CD4-positive, alpha-beta T cell treated with Interleukin-15 for 4 hours (primary cell): ENCODE results near the gene SLC7A5.
"Not testable (repeated sequence)": the region's sequence is repeated elsewhere in the genome, so short reads cannot be mapped to it uniquely, and the experiment has no call there.

Source experiments
- DNase-seq: peaks from one replicate; pipeline ENCODE4 v3.0.0-alpha.2; 2020; ENCODE audit warnings: low spot score

The SLC7A5 gene

GRCh38 chr16:87791295-87792204 is 77.8 kb downstream of the SLC7A5 start:
- no peak for DNase-seq

- DNase-seq: no peak
These were observed 78.8 kb downstream of the SLC7A5 start for GRCh38 chr16:87790292-87791100.

GRCh38 chr16:87789437-87790291 is 79.6 kb downstream of the SLC7A5 start:
- DNase-seq: no peak

DNA sequence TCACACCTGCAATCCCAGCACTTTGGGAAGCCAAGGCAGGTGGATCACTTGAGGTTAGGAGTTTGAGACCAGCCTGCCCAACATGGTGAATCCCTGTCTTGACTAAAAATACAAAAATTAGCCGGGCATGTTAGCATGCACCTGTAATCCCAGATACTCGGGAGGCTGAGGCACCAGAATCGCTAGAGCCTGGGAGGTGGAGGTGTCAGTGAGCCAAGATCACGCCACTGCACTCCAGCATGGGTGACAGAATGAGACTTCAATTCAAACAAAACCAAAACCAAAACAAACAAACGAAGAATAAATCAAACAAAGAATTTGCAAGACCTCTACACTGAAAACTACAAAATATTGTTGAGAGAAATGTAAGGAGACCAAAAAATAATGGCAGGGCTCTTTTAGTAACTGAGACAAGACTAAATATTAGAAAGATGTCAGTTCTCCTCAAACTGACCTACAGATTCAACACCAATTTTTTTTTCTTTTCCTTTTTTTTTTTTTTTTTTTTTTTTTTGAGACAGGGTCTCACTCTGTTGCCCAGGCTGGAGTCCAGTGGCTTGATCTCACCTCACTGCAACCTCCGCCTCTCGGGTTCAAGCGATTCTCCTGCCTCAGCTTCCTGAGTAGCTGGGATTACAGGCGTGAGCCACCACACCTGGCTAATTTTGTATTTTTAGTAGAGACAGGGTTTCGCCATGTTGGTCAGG is 80.4 kb downstream of the SLC7A5 start:
- not testable (repeated sequence) for DNase-seq

DNA sequence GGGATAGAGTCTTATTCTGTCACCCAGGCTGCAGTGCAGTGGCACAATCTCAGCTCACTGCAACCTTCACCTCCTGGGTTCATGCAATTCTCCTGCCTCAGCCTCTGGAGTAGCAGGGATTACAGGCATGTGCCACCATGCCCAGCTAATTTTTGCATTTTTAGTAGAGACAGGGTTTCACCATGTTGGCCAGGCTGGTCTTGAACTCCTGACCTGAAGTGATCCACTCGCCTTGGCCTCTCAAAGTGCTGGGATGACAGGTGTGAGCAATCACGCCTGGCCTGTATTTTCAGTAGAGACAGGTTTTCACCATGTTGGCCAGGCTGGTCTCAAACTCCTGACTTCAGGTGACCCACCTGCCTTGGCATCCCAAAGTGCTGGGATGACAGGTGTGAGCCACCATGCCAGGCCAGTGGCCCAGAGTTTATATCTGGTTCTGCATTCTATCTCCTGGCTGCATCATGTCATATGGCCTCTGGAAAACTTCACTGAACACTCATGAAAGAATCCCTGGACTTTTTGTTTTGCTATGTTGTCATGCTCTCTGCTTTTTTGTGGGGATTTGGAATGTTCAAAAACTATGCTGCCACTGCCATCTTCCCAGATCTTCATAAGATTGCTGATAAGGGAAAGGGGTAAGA is 81.7 kb downstream of the SLC7A5 start:
- DNase-seq: not testable (repeated sequence)

DNA sequence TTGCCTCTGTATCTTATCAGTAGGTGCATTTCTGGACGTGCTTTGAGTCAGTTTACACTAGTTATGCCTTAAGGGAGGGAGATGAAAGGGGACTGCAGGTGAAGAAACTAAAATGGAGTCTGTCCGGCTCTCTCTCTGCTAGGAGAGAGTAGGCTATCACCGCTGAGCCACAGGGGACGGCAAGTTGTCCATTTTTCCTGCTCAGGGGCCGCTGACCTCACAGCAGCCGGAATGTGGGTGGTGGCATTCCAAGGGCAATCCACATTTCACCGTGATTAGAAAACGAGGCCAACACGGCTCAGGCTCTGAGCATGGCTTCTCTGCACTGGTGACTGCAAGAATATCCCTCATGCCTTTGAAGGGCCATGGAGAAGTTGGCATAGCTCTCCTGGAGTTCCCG is 84.5 kb downstream of the SLC7A5 start:
- no peak for DNase-seq

GRCh38 chr16:87782033-87782432 is 87.3 kb downstream of the SLC7A5 start:
- no peak for DNase-seq

DNA sequence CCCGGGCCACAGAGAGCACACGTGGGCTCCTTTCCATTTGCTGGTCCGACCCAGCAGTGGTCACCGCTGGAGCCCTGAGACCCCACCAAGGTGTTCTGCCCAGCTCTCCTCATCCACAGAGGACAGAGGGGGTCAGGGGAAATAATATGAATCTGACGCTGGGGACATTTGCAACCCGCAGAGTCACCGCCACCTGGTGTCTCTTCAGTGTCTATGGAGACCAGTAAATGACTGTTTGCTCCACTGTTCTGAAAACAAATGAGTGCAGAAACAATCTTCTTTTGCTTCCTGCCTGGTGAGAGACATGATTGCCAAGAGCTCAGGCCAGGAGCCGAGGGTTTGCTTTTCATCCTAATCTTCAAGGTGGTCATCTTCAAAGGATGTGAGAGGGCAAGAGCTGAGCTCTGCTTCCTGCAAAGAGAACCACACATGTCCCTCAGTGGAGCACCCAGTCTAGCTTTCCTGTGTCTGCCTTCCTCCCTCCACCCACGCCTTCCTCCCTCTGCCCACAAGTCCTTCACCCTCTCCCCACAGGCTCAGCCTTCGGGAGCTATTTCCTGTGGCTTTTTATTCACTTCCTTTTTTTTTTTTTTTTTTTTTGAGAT is 88.8 kb downstream of the SLC7A5 start:
- DNase-seq: peak; percentile 25
